Endothelial cell of umbilical vein (primary cell): Measurements from ENCODE around the gene BHLHE41. TPM values are rescaled to one million over a fixed set of nuclear protein-coding genes. Genes with fewer than 3 reads are reported as not detected.

Source experiments
- BruUV-seq: library from RNA; stranded (reverse); fragments of 400-500 nt; replicated peaks from 2 replicates; lab custom pipeline; 2021; lab: Mats Ljungman, UMichigan
- CTCF ChIA-PET: fragments of 300-600, 350-600 bp; sonication (Branson Sonifier 250); formaldehyde crosslinking; loops from one replicate; lab custom pipeline; 2021; ENCODE audit warnings: antibody characterized with exemption, inconsistent platforms; lab: Charles Lee
- POLR2A ChIA-PET: fragments of 300-600, 350-600 bp; sonication (Branson Sonifier 250); formaldehyde crosslinking; loops from one replicate; lab custom pipeline; 2021; ENCODE audit warnings: antibody characterized with exemption, inconsistent platforms; lab: Charles Lee
- DNase-seq: peaks from one replicate; pipeline ENCODE4 v3.0.0-alpha.2; 2011; ENCODE audit warnings: low read depth, low spot score
- FAIRE-seq: peaks from 2 replicates; lab custom pipeline; 2011; peaks lifted over from hg19 to GRCh38; lab: Jason Lieb, UNC
- H2AFZ ChIP-seq: 2 replicates; pipeline ENCODE4 v1.6.0; 2012; ENCODE audit warnings: low read depth, low read length, control low read depth, inconsistent platforms
- H3K27ac ChIP-seq: 2 replicates; pipeline ENCODE4 v1.5.1; 2011; ENCODE audit warnings: low read depth, mild to moderate bottlenecking, control low read depth, low read length, moderate library complexity; ENCODE audit not compliant: insufficient read depth
- H3K27me3 ChIP-seq, 2 experiments: 2 replicates each; pipeline versions ENCODE4 v1.6.0 to v1.6.1; 2011; ENCODE audit warnings: low read length in 2 of 2, mixed read lengths in 1 of 2; ENCODE audit not compliant: control insufficient read depth in 2 of 2, insufficient read depth in 2 of 2
- H3K36me3 ChIP-seq, 2 experiments: 2 replicates in 1 of 2; 3 replicates in 1 of 2; pipeline ENCODE4 v1.5.1; 2011; ENCODE audit warnings: low read length in 2 of 2, mild to moderate bottlenecking in 1 of 2, moderate library complexity in 1 of 2; ENCODE audit not compliant: control insufficient read depth in 2 of 2, insufficient read depth in 2 of 2; ENCODE audit errors: extremely low read depth in 1 of 2
- H3K4me1 ChIP-seq: 3 replicates; pipeline ENCODE4 v1.5.1; 2011; ENCODE audit warnings: mild to moderate bottlenecking, low read length; ENCODE audit not compliant: control insufficient read depth, insufficient read depth; ENCODE audit errors: extremely low read depth
- H3K4me2 ChIP-seq: 2 replicates; pipeline ENCODE4 v1.6.1; 2011; ENCODE audit warnings: low read length, control low read depth, mixed read lengths; ENCODE audit not compliant: insufficient read depth
- H3K4me3 ChIP-seq, 3 experiments: fragments of 200-600 bp in 1 of 3; sonication (generic), shearing (Covaris generic) in 1 of 3; replicated peaks in 1 of 3; 2 replicates each; pipeline ENCODE4 v1.5.1; 2011 to 2016; ENCODE audit warnings: control low read depth in 3 of 3, low read length in 3 of 3, mild to moderate bottlenecking in 2 of 3, inconsistent platforms in 1 of 3, low read depth in 1 of 3, moderate library complexity in 1 of 3; ENCODE audit not compliant: insufficient read depth in 1 of 3
- H3K79me2 ChIP-seq: 2 replicates; pipeline ENCODE4 v1.6.0; 2012; ENCODE audit warnings: low read length, inconsistent platforms; ENCODE audit not compliant: control insufficient read depth, insufficient read depth
- H3K9ac ChIP-seq: replicated peaks from 2 replicates; pipeline ENCODE3; 2011; ENCODE audit warnings: low read length, control low read depth; ENCODE audit not compliant: insufficient read depth; ENCODE audit errors: extremely low read depth
- H3K9me1 ChIP-seq: replicated peaks from 3 replicates; pipeline ENCODE4 v1.6.0; 2011; ENCODE audit warnings: mild to moderate bottlenecking, low read length; ENCODE audit not compliant: control insufficient read depth, insufficient read depth; ENCODE audit errors: extremely low read depth
- H3K9me3 ChIP-seq: replicated peaks from 2 replicates; pipeline ENCODE4 v1.5.1; 2012; ENCODE audit warnings: low read length, inconsistent platforms; ENCODE audit not compliant: control insufficient read depth, insufficient read depth
- H4K20me1 ChIP-seq: replicated peaks from 2 replicates; pipeline ENCODE3; 2011; ENCODE audit warnings: mild to moderate bottlenecking, low read length; ENCODE audit not compliant: control insufficient read depth, insufficient read depth; ENCODE audit errors: extremely low read depth
- CTCF ChIP-seq, 2 donors: IDR thresholded peaks; 1 replicate in 1 of 2; 2 replicates in 1 of 2; pipeline ENCODE4 v1.5.1; 2011; ENCODE audit warnings: low read length in 2 of 2, mild to moderate bottlenecking in 2 of 2, moderate library complexity in 2 of 2, control low read depth in 1 of 2, inconsistent platforms in 1 of 2, low read depth in 1 of 2; ENCODE audit not compliant: insufficient read depth in 1 of 2; ENCODE audit errors: extremely low read depth in 1 of 2
- EZH2 ChIP-seq: IDR thresholded peaks from 2 replicates; pipeline ENCODE4 v1.6.1; 2012; ENCODE audit warnings: borderline replicate concordance, low read depth, mild to moderate bottlenecking, moderate library complexity, low read length, inconsistent platforms; ENCODE audit not compliant: severe bottlenecking
- GATA2 ChIP-seq: IDR thresholded peaks from 2 replicates; pipeline ENCODE4 v1.7.0; 2011; ENCODE audit warnings: low read depth, mild to moderate bottlenecking, moderate library complexity, mixed read lengths, low read length; ENCODE audit not compliant: insufficient read length, insufficient read depth
- MYC ChIP-seq: IDR thresholded peaks from one replicate; pipeline ENCODE4 v1.6.1; 2011; ENCODE audit warnings: mild to moderate bottlenecking, low read depth, low read length
- POLR2A ChIP-seq: IDR thresholded peaks from 2 replicates; pipeline ENCODE4 v1.6.1; 2012; ENCODE audit warnings: low read depth, mild to moderate bottlenecking, control low read depth, low read length
- POLR2AphosphoS5 ChIP-seq: IDR thresholded peaks from 2 replicates; pipeline ENCODE4 v1.6.1; 2012; ENCODE audit warnings: low read depth, mild to moderate bottlenecking, control low read depth, low read length, moderate library complexity; ENCODE audit not compliant: insufficient read depth
- dilution Hi-C: fragments of 300-500 bp; cut with MboI; formaldehyde crosslinking; loops from one replicate; pipeline ENCODE4 v1.15.0; 2019; ENCODE audit warnings: low sequenced_read_pairs; ENCODE audit not compliant: extremely low pct_ligation_motif_present
- intact Hi-C: fragments of 100-400 bp; cut with micrococcal nuclease; formaldehyde crosslinking; loops from one replicate; pipeline ENCODE4 v1.10.0; 2022
- polyA plus RNA-seq, 4 experiments: library from polyadenylated mRNA; depleted of rRNA in 3 of 4; stranded (reverse) in 3 of 4; unstranded in 1 of 4; fragments of >200 nt; gene quantifications; 2 replicates each; pipeline versions ENCODE4 v1.2.1 to v1.2.3, GENCODE V29; 2011 to 2012; ENCODE audit warnings: missing spikeins in 1 of 4
- total RNA-seq: library from RNA; stranded (reverse); gene quantifications from 2 replicates; pipeline ENCODE4 v1.2.3, GENCODE V29; 2021
- TF ChIP-seq, protein P1 (sequence below): IDR thresholded peaks from 2 replicates; pipeline ENCODE4 v1.6.1; 2011; ENCODE audit not compliant: insufficient read depth, insufficient read length

The BHLHE41 gene
- total and polyA plus RNA-seq, 2 donors (not counting 3 experiments of a cell fraction or from before 2014, with no cell fraction given), result 0.12 to 0.24 TPM

GRCh38 chr12:26123482-26123980 is 1.3 kb downstream of the BHLHE41 start:
- Histone ChIP-seq H2AFZ (no peak overlapping the region), H4K20me1 (no peaks in the 10 kb centered on the region), H3K4me1 (peaks cover 23% of the 10 kb centered on the region), H3K9ac (no peak overlapping the region), H3K4me3 (peak overlapping the region in 1 of 3 experiments; percentile 56), H3K79me2 (no peaks in the 10 kb centered on the region), H3K9me3 (no peaks in the 10 kb centered on the region), H3K27me3 (peaks cover 30 to 39% of the 10 kb centered on the region in 2 experiments), H3K36me3 (no peaks in the 10 kb centered on the region), H3K9me1 (no peaks in the 10 kb centered on the region), H3K27ac (no peak overlapping the region), H3K4me2 (peak overlapping the region; percentile 84)
- FAIRE-seq, result no peak
- intact Hi-C loops (loop anchor here (1.0 to 10.0 kb wide), 5 partner anchors 74 to 401 kb away; partner anchors contain the start of gene SSPN), dilution Hi-C loops (no loop called here)
- no TSS peak for BruUV-seq
- ChIA-PET CTCF (interaction anchor here (0.7 to 4.4 kb wide), 11 partner anchors 9 to 578 kb away, joined by 3 to 24 read pairs (median 7); partner anchors contain the start of gene SSPN), POLR2A (interaction anchor here (1.7 kb wide), 1 partner anchor 9 kb away, joined by 6 read pairs; no protein-coding TSS in a partner anchor)
- peak; percentile 32 for DNase-seq
- TF ChIP-seq GATA2 (no peak), POLR2AphosphoS5 (no peak), POLR2A (no peak)
- TF ChIP-seq, protein P1, sequence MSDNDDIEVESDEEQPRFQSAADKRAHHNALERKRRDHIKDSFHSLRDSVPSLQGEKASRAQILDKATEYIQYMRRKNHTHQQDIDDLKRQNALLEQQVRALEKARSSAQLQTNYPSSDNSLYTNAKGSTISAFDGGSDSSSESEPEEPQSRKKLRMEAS, result no peak

GRCh38 chr12:26122681-26123481 is 2.0 kb downstream of the BHLHE41 start:
- TF ChIP-seq CTCF (IDR thresholded peaks at IDR 0.05; ENCODE audit: extremely low read depth in 1 of 2, insufficient read depth in 1 of 2, low read depth in 1 of 2, low read length in 2 of 2) (peak in 1 of 2 donors; percentile 41), MYC (no peak), EZH2 (peak; percentile 71), GATA2 (no peak)
- Histone ChIP-seq H4K20me1 (no peaks in the 10 kb centered on the region), H3K4me1 (peaks cover 23% of the 10 kb centered on the region), H3K36me3 (no peaks in the 10 kb centered on the region), H3K9me1 (no peaks in the 10 kb centered on the region), H3K9ac (peak overlapping the region; percentile 44), H3K27ac (no peak overlapping the region), H2AFZ (peak overlapping the region; percentile 68), H3K4me3 (peak overlapping the region; percentile 28 to 59 (median 56)), H3K4me2 (peak overlapping the region; percentile 84), H3K27me3 (peaks cover 24 to 33% of the 10 kb centered on the region in 2 experiments), H3K9me3 (no peaks in the 10 kb centered on the region), H3K79me2 (no peaks in the 10 kb centered on the region)
- dilution Hi-C loops, result no loop called here
- peak; percentile 68 for DNase-seq
- ChIA-PET CTCF (interaction anchor here (0.9 to 4.4 kb wide), 21 partner anchors 8 to 579 kb away, joined by 3 to 24 read pairs (median 4); partner anchors contain the start of gene SSPN), POLR2A (interaction anchor here (1.7 kb wide), 1 partner anchor 9 kb away, joined by 6 read pairs; no protein-coding TSS in a partner anchor)
- no peak for FAIRE-seq
- BruUV-seq, result no TSS peak
- intact Hi-C loops, result loop anchor here (1.0 to 10.0 kb wide), 6 partner anchors 74 to 528 kb away; partner anchors contain the start of gene SSPN
